H1 (cell line): ENCODE measurements around the gene TRPM1. TPM values are rescaled to one million over a fixed set of nuclear protein-coding genes. Genes with fewer than 3 reads are reported as not detected.

Experiments used
- CTCF ChIA-PET: fragments of 300-600 bp; sonication (Branson Sonifier 250); formaldehyde crosslinking; loops from one replicate; lab custom pipeline; 2021; ENCODE audit not compliant: partially characterized antibody; lab: Charles Lee
- POLR2A ChIA-PET: fragments of 300-600 bp; sonication (Branson Sonifier 250); formaldehyde crosslinking; loops from one replicate; lab custom pipeline; 2021; ENCODE audit warnings: inconsistent platforms; ENCODE audit not compliant: partially characterized antibody; lab: Charles Lee
- DNase-seq, 2 experiments: peaks; one replicate each; pipeline versions ENCODE4 v3.0.0 to v3.0.0-alpha.2; 2010 to 2022; ENCODE audit warnings: low spot score in 2 of 2, low read depth in 1 of 2, mixed read lengths in 1 of 2
- FAIRE-seq: peaks from 2 replicates; lab custom pipeline; 2011; peaks lifted over from hg19 to GRCh38; lab: Jason Lieb, UNC
- H2AFZ ChIP-seq: 2 replicates; pipeline ENCODE4 v1.8.1; 2012; ENCODE audit warnings: low read length, inconsistent platforms
- H2AK5ac ChIP-seq: 2 replicates; pipeline ENCODE4 v1.6.1; 2013; ENCODE audit warnings: low read depth, low read length
- H2BK120ac ChIP-seq: replicated peaks from 2 replicates; pipeline ENCODE3; 2013; ENCODE audit warnings: low read depth, low read length, inconsistent platforms
- H2BK12ac ChIP-seq: 2 replicates; pipeline ENCODE4 v1.6.1; 2013; ENCODE audit warnings: low read depth, low read length
- H2BK15ac ChIP-seq: 2 replicates; pipeline ENCODE4 v1.6.1; 2013; ENCODE audit warnings: low read length
- H2BK20ac ChIP-seq: 2 replicates; pipeline ENCODE4 v1.6.1; 2013; ENCODE audit warnings: low read length
- H2BK5ac ChIP-seq: 2 replicates; pipeline ENCODE4 v1.6.1; 2013; ENCODE audit warnings: low read depth, low read length
- H3K14ac ChIP-seq: 2 replicates; pipeline ENCODE4 v1.6.1; 2013; ENCODE audit warnings: inconsistent platforms; ENCODE audit not compliant: insufficient read length
- H3K18ac ChIP-seq: 2 replicates; pipeline ENCODE4 v1.6.1; 2013; ENCODE audit warnings: low read length; ENCODE audit errors: extremely low read depth
- H3K23ac ChIP-seq: 2 replicates; pipeline ENCODE4 v1.6.1; 2013; ENCODE audit warnings: inconsistent platforms; ENCODE audit not compliant: insufficient read length
- H3K23me2 ChIP-seq: 2 replicates; pipeline ENCODE4 v1.6.1; 2013; ENCODE audit warnings: low read depth, low read length
- H3K27ac ChIP-seq: 2 replicates; pipeline ENCODE4 v1.6.1; 2011; ENCODE audit warnings: low read depth, low read length, inconsistent platforms
- H3K27me3 ChIP-seq, 4 experiments: replicated peaks in 1 of 4; 1 replicate in 1 of 4; 2 replicates in 3 of 4; pipeline versions ENCODE4 v1.6.1 to v1.8.1; 2011 to 2013; ENCODE audit warnings: low read length in 3 of 4, mild to moderate bottlenecking in 3 of 4, inconsistent platforms in 2 of 4, mixed read lengths in 2 of 4, moderate library complexity in 1 of 4; ENCODE audit not compliant: control insufficient read depth in 3 of 4, insufficient read depth in 3 of 4; ENCODE audit errors: extremely low read depth in 1 of 4
- H3K36me3 ChIP-seq, 4 experiments: 2 replicates each; pipeline versions ENCODE4 v1.6.1 to v1.8.1; 2011 to 2013; ENCODE audit warnings: mild to moderate bottlenecking in 4 of 4, low read length in 3 of 4, moderate library complexity in 2 of 4, control low read depth in 1 of 4, inconsistent platforms in 1 of 4; ENCODE audit not compliant: insufficient read depth in 4 of 4, control insufficient read depth in 2 of 4
- H3K4ac ChIP-seq: replicated peaks from 2 replicates; pipeline ENCODE3; 2013; ENCODE audit warnings: low read length, low read depth, mixed read lengths, inconsistent platforms; ENCODE audit not compliant: insufficient read length
- H3K4me1 ChIP-seq, 4 experiments: replicated peaks in 1 of 4; 1 replicate in 1 of 4; 2 replicates in 3 of 4; pipeline versions ENCODE4 v1.6.1 to v1.8.1; 2011 to 2013; ENCODE audit warnings: low read length in 3 of 4, inconsistent platforms in 2 of 4, mixed read lengths in 1 of 4; ENCODE audit not compliant: insufficient read depth in 4 of 4, control insufficient read depth in 3 of 4
- H3K4me2 ChIP-seq, 2 experiments: 2 replicates each; pipeline versions ENCODE4 v1.6.1 to v1.8.1; 2011 to 2013; ENCODE audit warnings: low read depth in 2 of 2, low read length in 2 of 2, control low read depth in 1 of 2, inconsistent platforms in 1 of 2, mild to moderate bottlenecking in 1 of 2; ENCODE audit not compliant: insufficient read depth in 1 of 2
- H3K4me3 ChIP-seq, 4 experiments: fragments of 200-600, 300-600 bp in 1 of 4; sonication (generic), shearing (Covaris generic), sonication (Bioruptor Twin) in 1 of 4; 2 replicates each; pipeline versions ENCODE4 v1.5.1 to v1.8.1; 2011 to 2016; ENCODE audit warnings: low read length in 4 of 4, low read depth in 3 of 4, control low read depth in 2 of 4, inconsistent platforms in 2 of 4, mild to moderate bottlenecking in 2 of 4, mixed read lengths in 1 of 4, moderate library complexity in 1 of 4; ENCODE audit not compliant: insufficient read depth in 2 of 4; ENCODE audit errors: extremely low read depth in 1 of 4
- H3K56ac ChIP-seq: replicated peaks from 2 replicates; pipeline ENCODE3; 2013; ENCODE audit warnings: low read depth, mild to moderate bottlenecking, mixed read lengths, low read length, inconsistent platforms; ENCODE audit not compliant: insufficient read length
- H3K79me1 ChIP-seq: 2 replicates; pipeline ENCODE4 v1.6.1; 2013; ENCODE audit warnings: low read depth, low read length, control low read depth
- H3K79me2 ChIP-seq, 2 experiments: 2 replicates each; pipeline versions ENCODE4 v1.6.1 to v1.8.1; 2012 to 2013; ENCODE audit warnings: low read length in 2 of 2, mild to moderate bottlenecking in 2 of 2, inconsistent platforms in 1 of 2; ENCODE audit not compliant: insufficient read depth in 2 of 2, control insufficient read depth in 1 of 2
- H3K9ac ChIP-seq, 4 experiments: replicated peaks in 1 of 4; 1 replicate in 1 of 4; 2 replicates in 3 of 4; pipeline versions ENCODE4 v1.6.1 to v1.8.1; 2011 to 2013; ENCODE audit warnings: low read depth in 3 of 4, low read length in 3 of 4, control low read depth in 2 of 4, mild to moderate bottlenecking in 2 of 4, moderate library complexity in 2 of 4, inconsistent platforms in 1 of 4; ENCODE audit errors: extremely low read depth in 1 of 4
- H3K9me3 ChIP-seq, 2 experiments: 2 replicates each; pipeline versions ENCODE4 v1.6.1 to v1.8.1; 2012 to 2013; ENCODE audit warnings: mild to moderate bottlenecking in 2 of 2, moderate library complexity in 2 of 2, control low read depth in 1 of 2, inconsistent platforms in 1 of 2, low read depth in 1 of 2, low read length in 1 of 2, mixed read lengths in 1 of 2; ENCODE audit not compliant: insufficient read depth in 2 of 2
- H4K20me1 ChIP-seq, 2 experiments: replicated peaks in 1 of 2; 2 replicates each; pipeline versions ENCODE3 to v1.8.1; 2011 to 2013; ENCODE audit warnings: inconsistent platforms in 2 of 2, low read length in 2 of 2, mild to moderate bottlenecking in 1 of 2; ENCODE audit not compliant: insufficient read depth in 2 of 2, control insufficient read depth in 1 of 2
- H4K5ac ChIP-seq: 2 replicates; pipeline ENCODE4 v1.6.1; 2013; ENCODE audit warnings: low read length, low read depth, mixed read lengths, inconsistent platforms; ENCODE audit not compliant: insufficient read length
- H4K8ac ChIP-seq: 2 replicates; pipeline ENCODE4 v1.8.0; 2013; ENCODE audit warnings: mild to moderate bottlenecking, moderate library complexity, low read length, inconsistent platforms; ENCODE audit not compliant: insufficient read depth; ENCODE audit errors: extremely low read depth
- H4K91ac ChIP-seq: replicated peaks from 2 replicates; pipeline ENCODE3; 2013; ENCODE audit warnings: low read length, mixed read lengths, inconsistent platforms; ENCODE audit not compliant: insufficient read length
- ASH2L ChIP-seq: fragments of 200-600, 300-600 bp; sonication (generic); IDR thresholded peaks from one replicate; pipeline ENCODE4 v1.7.1; 2017; ENCODE audit warnings: low read length
- BRCA1 ChIP-seq: IDR thresholded peaks from 2 replicates; pipeline ENCODE4 v1.6.1; 2012; ENCODE audit warnings: low read depth, low read length, improper control_type of control experiment
- CHD1 ChIP-seq: IDR thresholded peaks from 2 replicates; pipeline ENCODE4 v1.6.1; 2012; ENCODE audit warnings: low read depth, low read length, improper control_type of control experiment
- CTBP2 ChIP-seq: IDR thresholded peaks from 2 replicates; pipeline ENCODE4 v1.7.0; 2011; ENCODE audit warnings: borderline replicate concordance, mild to moderate bottlenecking, moderate library complexity, mixed read lengths, low read length; ENCODE audit not compliant: insufficient read depth, insufficient read length
- GABPA ChIP-seq: IDR thresholded peaks from 2 replicates; pipeline ENCODE4 v1.6.1; 2011; ENCODE audit warnings: mild to moderate bottlenecking, low read length, moderate library complexity, borderline replicate concordance; ENCODE audit not compliant: insufficient read depth
- HDAC6 ChIP-seq: IDR thresholded peaks from one replicate; pipeline ENCODE4 v1.7.1; 2012; ENCODE audit warnings: low read depth, mild to moderate bottlenecking, inconsistent platforms, low read length, moderate library complexity
- RFX5 ChIP-seq: IDR thresholded peaks from 2 replicates; pipeline ENCODE4 v1.6.1; 2011; ENCODE audit warnings: low read depth, low read length, improper control_type of control experiment, borderline replicate concordance
- SIN3A ChIP-seq, 2 experiments: IDR thresholded peaks in 1 of 2; conservative IDR thresholded peaks in 1 of 2; 2 replicates each; pipeline ENCODE4 v1.6.1; 2011 to 2012; ENCODE audit warnings: low read length in 2 of 2, improper control_type of control experiment in 1 of 2, low read depth in 1 of 2, mild to moderate bottlenecking in 1 of 2
- SP2 ChIP-seq: IDR thresholded peaks from 2 replicates; pipeline ENCODE4 v1.6.1; 2012; ENCODE audit warnings: mild to moderate bottlenecking, low read length, inconsistent platforms
- TAF1 ChIP-seq: IDR thresholded peaks from 2 replicates; pipeline ENCODE4 v1.6.1; 2011; ENCODE audit warnings: mild to moderate bottlenecking, low read depth, low read length
- WGBS, 2 experiments: shearing (Covaris generic) in 1 of 2; methylation state at CpG; one replicate each; pipeline versions ENCODE4 v1.1.6 to v1.1.7; 2013 to 2015; ENCODE audit warnings: low lambda C conversion rate in 2 of 2, mixed read lengths in 2 of 2, inconsistent platforms in 1 of 2, low coverage in 1 of 2, missing lambda C conversion rate in 1 of 2; ENCODE audit not compliant: insufficient replicate concordance in 2 of 2, insufficient coverage in 1 of 2, insufficient read length in 1 of 2; ENCODE audit errors: extremely low coverage in 1 of 2, missing lambda C conversion rate in 1 of 2; 5-methylcytosine and 5-hydroxymethylcytosine counted together
- polyA plus RNA-seq, 7 experiments: library from polyadenylated mRNA; depleted of rRNA in 3 of 7; stranded (reverse) in 5 of 7; unstranded in 2 of 7; fragments of >200 nt in 5 of 7; fragments of 200-250 nt in 2 of 7; gene quantifications; 1 replicate in 5 of 7; 2 replicates in 1 of 7; 4 replicates in 1 of 7; pipeline versions ENCODE4 v1.2.1 to v1.2.3, GENCODE V29; 2011 to 2013; ENCODE audit warnings: missing spikeins in 2 of 7, mixed read lengths in 2 of 7
- total RNA-seq: library from RNA; stranded (reverse); fragmentation: NEBNext Ultra II Directional; extraction: Animal tissue kit (Norgen Biotek cat#: 25700); gene quantifications from 2 replicates; pipeline ENCODE4 v1.2.1, GENCODE V29; 2021
- TF ChIP-seq, protein P1 (sequence below): IDR thresholded peaks from 2 replicates; pipeline ENCODE4 v1.6.1; 2012; ENCODE audit warnings: low read length, inconsistent platforms
- TF ChIP-seq, protein P2 (sequence below): IDR thresholded peaks from 2 replicates; pipeline ENCODE4 v1.6.1; 2011; ENCODE audit warnings: low read depth, mild to moderate bottlenecking, low read length; ENCODE audit not compliant: insufficient read depth

Gene TRPM1
- total and polyA plus RNA-seq, 2 of the 8 experiments (the other 6 are each of a cell fraction or from before 2014, with no cell fraction given) = 0.05 TPM; not detected in 1

DNA sequence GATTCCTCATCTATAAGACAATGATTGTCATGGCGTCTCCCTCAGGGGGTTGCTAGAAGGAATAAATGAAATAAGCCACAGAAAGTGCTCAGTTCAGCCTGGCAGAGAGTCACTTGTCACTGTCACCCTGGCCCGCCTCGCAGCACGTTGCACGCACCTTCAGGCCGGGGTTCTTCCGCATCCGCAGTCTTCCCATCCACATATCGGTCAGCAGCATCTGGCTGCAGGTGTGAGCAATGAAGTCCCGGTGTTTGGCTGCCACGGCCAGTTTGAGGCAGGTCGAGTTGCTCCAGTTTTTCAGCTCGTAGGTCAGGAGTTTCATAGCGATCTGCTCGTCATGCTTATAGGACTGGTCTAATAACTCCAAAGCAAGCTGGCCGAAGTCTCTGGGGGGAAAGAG is 61.6 kb downstream of the TRPM1 start:
- no peak overlapping the region for H3K18ac ChIP-seq
- 95% methylated on average over 15 of the region's 16 CpGs; no CpG with 5 or more reads in 1 of the 2 experiments for WGBS, 2 experiments
- no peak overlapping the region for H3K9ac ChIP-seq
- no peak overlapping the region for H3K56ac ChIP-seq
- no peak overlapping the region for H3K23ac ChIP-seq
- H3K4ac ChIP-seq = no peak overlapping the region
- H3K9me3 ChIP-seq = no peaks in the 10 kb centered on the region
- H2BK120ac ChIP-seq = no peak overlapping the region
- no peak overlapping the region for H2BK5ac ChIP-seq
- DNase-seq (no peak), FAIRE-seq (no peak)
- H3K27ac ChIP-seq = no peak overlapping the region
- H2BK20ac ChIP-seq = no peak overlapping the region
- H3K4me3 ChIP-seq = no peak overlapping the region
- POLR2A ChIA-PET = no interaction called here
- H2AK5ac ChIP-seq = no peak overlapping the region
- H2BK12ac ChIP-seq = no peak overlapping the region
- no peak overlapping the region for H3K4me2 ChIP-seq
- no peaks in the 10 kb centered on the region for H4K20me1 ChIP-seq
- H3K14ac ChIP-seq = no peak overlapping the region
- H3K36me3 ChIP-seq = no peaks in the 10 kb centered on the region
- H3K27me3 ChIP-seq = no peaks in the 10 kb centered on the region
- CTCF ChIA-PET = interaction anchor here (1.1 to 1.4 kb wide), 3 partner anchors 10 to 89 kb away, joined by 4 to 8 read pairs (median 5); no protein-coding TSS in a partner anchor
- no peak overlapping the region for H4K8ac ChIP-seq
- no peaks in the 10 kb centered on the region for H3K79me2 ChIP-seq
- H3K23me2 ChIP-seq = no peaks in the 10 kb centered on the region
- H2AFZ ChIP-seq = no peak overlapping the region
- no peak overlapping the region for H2BK15ac ChIP-seq
- H4K91ac ChIP-seq = no peak overlapping the region
- H3K4me1 ChIP-seq = peaks cover 0 to 4% (median 0%) of the 10 kb centered on the region in 4 experiments; a peak in 1 of 7 replicates
- H3K79me1 ChIP-seq = no peaks in the 10 kb centered on the region
- H4K5ac ChIP-seq = no peak overlapping the region
- TF ChIP-seq CHD1 = no peak
- TF ChIP-seq HDAC6 = no peak
- TF ChIP-seq SIN3A (conservative IDR thresholded peaks at IDR 0.05 in 1 of 2, IDR thresholded peaks at IDR 0.05 in 1 of 2; ENCODE audit: low read depth in 1 of 2, low read length in 2 of 2) = no peak
- TF ChIP-seq, protein P1, sequence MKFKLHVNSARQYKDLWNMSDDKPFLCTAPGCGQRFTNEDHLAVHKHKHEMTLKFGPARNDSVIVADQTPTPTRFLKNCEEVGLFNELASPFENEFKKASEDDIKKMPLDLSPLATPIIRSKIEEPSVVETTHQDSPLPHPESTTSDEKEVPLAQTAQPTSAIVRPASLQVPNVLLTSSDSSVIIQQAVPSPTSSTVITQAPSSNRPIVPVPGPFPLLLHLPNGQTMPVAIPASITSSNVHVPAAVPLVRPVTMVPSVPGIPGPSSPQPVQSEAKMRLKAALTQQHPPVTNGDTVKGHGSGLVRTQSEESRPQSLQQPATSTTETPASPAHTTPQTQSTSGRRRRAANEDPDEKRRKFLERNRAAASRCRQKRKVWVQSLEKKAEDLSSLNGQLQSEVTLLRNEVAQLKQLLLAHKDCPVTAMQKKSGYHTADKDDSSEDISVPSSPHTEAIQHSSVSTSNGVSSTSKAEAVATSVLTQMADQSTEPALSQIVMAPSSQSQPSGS = no peak
- TF ChIP-seq TAF1 = no peak
- no peak for TF ChIP-seq CTBP2
- no peak for TF ChIP-seq GABPA
- no peak for TF ChIP-seq RFX5
- no peak for TF ChIP-seq BRCA1
- TF ChIP-seq, protein P2, sequence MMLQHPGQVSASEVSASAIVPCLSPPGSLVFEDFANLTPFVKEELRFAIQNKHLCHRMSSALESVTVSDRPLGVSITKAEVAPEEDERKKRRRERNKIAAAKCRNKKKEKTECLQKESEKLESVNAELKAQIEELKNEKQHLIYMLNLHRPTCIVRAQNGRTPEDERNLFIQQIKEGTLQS = no peak
- TF ChIP-seq SP2 = no peak
- no peak for TF ChIP-seq ASH2L
